PFSK-1 (cell line): ENCODE measurements around the gene MIX23. TPM values are rescaled to one million over a fixed set of nuclear protein-coding genes. Genes with fewer than 3 reads are reported as not detected.

Experiments used
- FOXP2 ChIP-seq: optimal IDR thresholded peaks from 2 replicates; pipeline ENCODE3; 2011; ENCODE audit warnings: borderline replicate concordance, control low read depth, inconsistent platforms; ENCODE audit not compliant: insufficient read depth; ENCODE audit errors: extremely low read length, extremely low read depth
- POLR2AphosphoS5 ChIP-seq: IDR thresholded peaks from 2 replicates; pipeline ENCODE4 v1.6.1; 2012; ENCODE audit warnings: low read depth, mild to moderate bottlenecking, control low read depth, low read length, moderate library complexity
- REST ChIP-seq, 2 experiments: IDR thresholded peaks; 2 replicates each; pipeline versions ENCODE4 v1.6.1 to v1.8.0; 2011 to 2012; ENCODE audit warnings: low read depth in 2 of 2, low read length in 2 of 2, control low read depth in 1 of 2, inconsistent platforms in 1 of 2, mild to moderate bottlenecking in 1 of 2, moderate library complexity in 1 of 2; ENCODE audit not compliant: insufficient read depth in 1 of 2
- SIN3A ChIP-seq: IDR thresholded peaks from 2 replicates; pipeline ENCODE4 v1.6.1; 2012; ENCODE audit warnings: mild to moderate bottlenecking, low read length, moderate library complexity, borderline replicate concordance; ENCODE audit not compliant: insufficient read depth
- TAF1 ChIP-seq: IDR thresholded peaks from 2 replicates; pipeline ENCODE4 v1.6.1; 2012; ENCODE audit warnings: low read length, control low read depth, borderline replicate concordance; ENCODE audit not compliant: insufficient read depth
- polyA plus RNA-seq: library from polyadenylated mRNA; unstranded; fragments of >200 nt; gene quantifications from one replicate; pipeline ENCODE4 v1.2.1, GENCODE V29; 2012; ENCODE audit warnings: low read depth, missing spikeins; ENCODE audit not compliant: insufficient read length

MIX23 gene
- polyA plus RNA-seq, result 18.9 TPM

GRCh38 chr3:122382888-122383666, at the start of gene MIX23:
MIX23 (minus strand) TSS chr3:122383231; CDS start chr3:122383224, 7 bp downstream.
- peak; percentile 94 for TF ChIP-seq TAF1
- TF ChIP-seq SIN3A, result no peak
- peak; percentile 70 for TF ChIP-seq POLR2AphosphoS5

DNA sequence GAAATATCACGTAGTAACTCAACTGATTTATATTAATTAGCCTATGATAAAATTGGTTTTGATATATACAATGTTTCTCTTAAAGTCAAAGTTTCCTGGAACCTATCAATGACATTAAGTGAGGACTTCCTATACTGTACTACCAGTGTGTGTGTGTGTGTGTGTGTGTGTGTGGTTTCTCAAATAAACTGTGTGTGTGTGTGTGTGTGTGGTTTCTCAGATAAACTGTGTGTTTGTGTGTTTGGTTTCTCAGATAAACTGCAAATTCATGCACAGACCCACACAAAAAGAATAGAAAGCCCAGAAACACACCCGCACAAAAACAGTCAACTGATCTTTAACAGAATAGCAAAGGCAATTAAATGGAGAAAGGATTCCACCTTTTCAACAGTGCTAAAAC, 47.3 kb upstream of the MIX23 start:
- TF ChIP-seq FOXP2, result no peak
- TF ChIP-seq POLR2AphosphoS5, result no peak
- TF ChIP-seq TAF1, result no peak
- no peak for TF ChIP-seq REST (IDR thresholded peaks at IDR 0.05; ENCODE audit: insufficient read depth in 1 of 2, low read depth in 2 of 2, low read length in 2 of 2)
- TF ChIP-seq SIN3A, result no peak

DNA sequence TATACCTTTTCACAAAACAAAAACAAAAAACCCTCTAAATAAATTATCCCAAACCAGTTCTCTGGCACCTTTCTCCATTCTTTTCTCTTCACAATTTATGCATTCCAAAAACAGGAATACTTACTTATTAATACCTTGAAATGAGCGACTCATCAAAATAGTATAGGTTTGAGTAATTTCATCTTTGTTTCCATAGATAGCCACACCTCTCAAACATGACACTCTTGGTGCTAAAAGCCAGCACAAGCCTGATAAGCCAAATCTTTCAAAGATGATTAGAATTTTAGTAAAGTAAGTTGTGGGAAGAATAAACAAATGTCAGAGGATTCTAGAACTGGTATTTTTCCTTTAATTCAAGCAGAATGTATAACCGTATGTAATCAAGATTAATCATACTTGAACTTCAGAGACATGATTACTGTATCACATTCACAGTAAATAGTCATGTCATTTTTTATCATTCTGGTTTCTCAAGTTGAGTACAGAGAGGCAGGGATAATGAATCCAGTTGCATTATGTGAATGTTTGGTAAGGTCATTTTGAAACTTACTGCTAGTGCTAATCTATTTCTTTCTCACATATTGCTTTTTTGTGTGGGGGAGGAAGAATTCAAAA, 44.9 kb upstream of the MIX23 start:
- TF ChIP-seq FOXP2 (no peak), POLR2AphosphoS5 (no peak), REST (IDR thresholded peaks at IDR 0.05; ENCODE audit: insufficient read depth in 1 of 2, low read depth in 2 of 2, low read length in 2 of 2) (no peak), SIN3A (no peak), TAF1 (no peak)

DNA sequence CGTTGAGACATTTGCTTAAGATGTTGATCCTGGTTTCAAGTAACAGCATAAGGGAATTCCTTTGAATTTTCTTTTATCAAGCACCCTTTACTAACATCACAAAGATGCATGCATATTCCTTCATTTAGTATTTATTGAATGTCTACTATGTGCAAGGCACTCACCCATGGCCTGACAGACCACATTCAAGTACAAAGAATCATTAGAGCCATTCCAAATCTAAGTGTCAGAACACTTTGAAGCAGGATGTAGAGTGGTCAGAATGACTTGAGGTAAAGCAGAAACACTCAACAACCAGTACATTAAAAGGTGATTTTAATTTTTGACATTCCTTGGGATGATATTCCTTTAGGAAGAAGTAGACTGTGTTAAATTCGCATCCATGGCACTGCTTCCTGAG, 38.8 kb upstream of the MIX23 start:
- no peak for TF ChIP-seq POLR2AphosphoS5
- no peak for TF ChIP-seq SIN3A
- no peak for TF ChIP-seq REST (IDR thresholded peaks at IDR 0.05; ENCODE audit: insufficient read depth in 1 of 2, low read depth in 2 of 2, low read length in 2 of 2)
- no peak for TF ChIP-seq TAF1
- no peak for TF ChIP-seq FOXP2

GRCh38 chr3:122421101-122421500, 38.1 kb upstream of the MIX23 start:
- TF ChIP-seq REST (IDR thresholded peaks at IDR 0.05; ENCODE audit: insufficient read depth in 1 of 2, low read depth in 2 of 2, low read length in 2 of 2), result no peak
